Mesothelial cell of epicardium (in vitro differentiated cells): ENCODE results near the gene MLPH. TPM values are rescaled to one million over a fixed set of nuclear protein-coding genes. Genes with fewer than 3 reads are reported as not detected.
"Not testable (repeated sequence)": the region's sequence is repeated elsewhere in the genome, so short reads cannot be mapped to it uniquely, and the experiment has no call there.

Experiments used
- DNase-seq, 2 experiments: peaks; one replicate each; pipeline ENCODE4 v3.0.0; 2021; ENCODE audit warnings: low spot score in 2 of 2; ENCODE audit not compliant: unreplicated experiment in 2 of 2
- H3K27ac Mint-ChIP-seq: 2 replicates; pipeline ENCODE4 v1.8.0; 2021; ENCODE audit warnings: mixed read lengths
- H3K27me3 Mint-ChIP-seq: 2 replicates; pipeline ENCODE4 v1.8.0; 2021; ENCODE audit warnings: low read depth, mixed read lengths
- H3K36me3 Mint-ChIP-seq: 2 replicates; pipeline ENCODE4 v1.8.0; 2021; ENCODE audit warnings: mixed read lengths
- H3K4me1 Mint-ChIP-seq: 2 replicates; pipeline ENCODE4 v1.8.0; 2021; ENCODE audit warnings: mixed read lengths
- H3K4me3 Mint-ChIP-seq: 2 replicates; pipeline ENCODE4 v1.8.0; 2021; ENCODE audit warnings: mild to moderate bottlenecking, moderate library complexity, mixed read lengths
- H3K9me3 Mint-ChIP-seq: 2 replicates; pipeline ENCODE4 v1.8.0; 2021; ENCODE audit warnings: mixed read lengths
- CTCF ChIP-seq: fragments of 200-600 bp; sonication (generic); IDR thresholded peaks from one replicate; pipeline ENCODE4 v1.5.0; 2021; ENCODE audit warnings: antibody characterized with exemption; ENCODE audit not compliant: unreplicated experiment
- total RNA-seq: library from RNA; stranded (reverse); gene quantifications from 3 replicates; pipeline ENCODE4 v1.2.1, GENCODE V29; 2021

MLPH gene
- total RNA-seq, 1 donor from 2014 or later = 6.1 TPM

GRCh38 chr2:237594514-237594871, 107.4 kb downstream of the MLPH start:
- peaks cover 39% of the 10 kb centered on the region for H3K4me1 Mint-ChIP-seq

GRCh38 chr2:237595829-237596519, 108.9 kb downstream of the MLPH start:
- H3K36me3 Mint-ChIP-seq, H3K4me3 Mint-ChIP-seq, H3K9me3 Mint-ChIP-seq, H3K27ac Mint-ChIP-seq, DNase-seq: not testable (repeated sequence)
- H3K4me1 Mint-ChIP-seq = peaks cover 35% of the 10 kb centered on the region
- H3K27me3 Mint-ChIP-seq = peaks cover 12% of the 10 kb centered on the region

More at GRCh38 chr2:237594514-237594871, 107.4 kb downstream of the MLPH start:
- H3K27me3 Mint-ChIP-seq = peaks cover 16% of the 10 kb centered on the region
- H3K36me3 Mint-ChIP-seq = no peaks in the 10 kb centered on the region
- no peaks in the 10 kb centered on the region for H3K9me3 Mint-ChIP-seq
- DNase-seq = no peak
- no peak for TF ChIP-seq CTCF
- H3K27ac Mint-ChIP-seq = no peak overlapping the region
- no peak overlapping the region for H3K4me3 Mint-ChIP-seq

GRCh38 chr2:237596520-237597195, 109.6 kb downstream of the MLPH start:
- Mint-ChIP-seq H3K9me3 (no peaks in the 10 kb centered on the region), H3K4me1 (peaks cover 34% of the 10 kb centered on the region), H3K36me3 (no peaks in the 10 kb centered on the region), H3K4me3 (no peak overlapping the region), H3K27me3 (peaks cover 12% of the 10 kb centered on the region), H3K27ac (no peak overlapping the region)
- DNase-seq = no peak
- TF ChIP-seq CTCF = no peak

GRCh38 chr2:237597196-237598145, 110.4 kb downstream of the MLPH start:
- peaks cover 17% of the 10 kb centered on the region for H3K27me3 Mint-ChIP-seq
- H3K27ac Mint-ChIP-seq = no peak overlapping the region
- no peak overlapping the region for H3K4me3 Mint-ChIP-seq
- no peaks in the 10 kb centered on the region for H3K36me3 Mint-ChIP-seq
- peaks cover 38% of the 10 kb centered on the region for H3K4me1 Mint-ChIP-seq
- H3K9me3 Mint-ChIP-seq = no peaks in the 10 kb centered on the region
- no peak for DNase-seq
- TF ChIP-seq CTCF = no peak

- Mint-ChIP-seq H3K36me3 (no peaks in the 10 kb centered on the region), H3K27me3 (peaks cover 25% of the 10 kb centered on the region), H3K4me3 (no peak overlapping the region), H3K9me3 (no peaks in the 10 kb centered on the region), H3K4me1 (peaks cover 47% of the 10 kb centered on the region), H3K27ac (no peak overlapping the region)
- no peak for TF ChIP-seq CTCF
- no peak for DNase-seq
Measured at GRCh38 chr2:237598468-237599208, 111.6 kb downstream of the MLPH start.
